HepG2 (cell line): ENCODE data around the gene LRRC45. TPM values are rescaled to one million over a fixed set of nuclear protein-coding genes. Genes with fewer than 3 reads are reported as not detected.

Source experiments
- BCL3 ChIP-seq: sonication (generic); formaldehyde crosslinking; IDR thresholded peaks from 2 replicates; pipeline ENCODE4 v1.5.1; 2020; ENCODE audit warnings: mild to moderate bottlenecking, missing genetic modification reagents, moderate library complexity
- BCLAF1 ChIP-seq: fragments of 450-650 bp; IDR thresholded peaks from 2 replicates; pipeline ENCODE4 v1.6.1; 2017; ENCODE audit warnings: mild to moderate bottlenecking
- CBX5 ChIP-seq: sonication (generic); formaldehyde crosslinking; IDR thresholded peaks from 2 replicates; pipeline ENCODE4 v1.4.0; 2020; ENCODE audit warnings: missing genetic modification reagents, borderline replicate concordance
- FUBP1 ChIP-seq: sonication (generic); formaldehyde crosslinking; IDR thresholded peaks from 2 replicates; pipeline ENCODE4 v1.5.1; 2020; ENCODE audit warnings: missing genetic modification reagents, mild to moderate bottlenecking, borderline replicate concordance
- GMEB2 ChIP-seq: IDR thresholded peaks from 2 replicates; pipeline ENCODE4 v1.6.1; 2016; ENCODE audit warnings: missing biosample characterization, missing genetic modification reagents, low read depth
- HIVEP1 ChIP-seq: sonication (generic); formaldehyde crosslinking; IDR thresholded peaks from 2 replicates; pipeline ENCODE4 v1.4.0; 2020; ENCODE audit warnings: mild to moderate bottlenecking, missing genetic modification reagents
- MED8 ChIP-seq: sonication (generic); formaldehyde crosslinking; IDR thresholded peaks from 2 replicates; pipeline ENCODE4 v1.8.1; 2023; ENCODE audit warnings: mild to moderate bottlenecking, missing genetic modification reagents; ENCODE audit not compliant: insufficient replicate concordance
- SYNCRIP ChIP-seq: fragments of 200-400 bp; formaldehyde crosslinking; IDR thresholded peaks from 2 replicates; pipeline ENCODE4 v1.6.1; 2018; ENCODE audit warnings: mild to moderate bottlenecking, low read depth, low read length; ENCODE audit not compliant: insufficient read depth
- TFDP1 ChIP-seq: IDR thresholded peaks from 2 replicates; pipeline ENCODE4 v1.6.1; 2016; ENCODE audit warnings: missing compliant biosample characterization, missing genetic modification reagents, borderline replicate concordance
- ZBTB26 ChIP-seq: IDR thresholded peaks from 2 replicates; pipeline ENCODE4 v1.6.1; 2016; ENCODE audit warnings: missing compliant biosample characterization, missing genetic modification reagents, borderline replicate concordance
- ZBTB34 ChIP-seq: sonication (generic); formaldehyde crosslinking; IDR thresholded peaks from 2 replicates; pipeline ENCODE4 v1.8.0; 2022; ENCODE audit warnings: mild to moderate bottlenecking, missing genetic modification reagents
- ZBTB42 ChIP-seq: sonication (generic); formaldehyde crosslinking; IDR thresholded peaks from 2 replicates; pipeline ENCODE4 v1.5.0; 2020; ENCODE audit warnings: mild to moderate bottlenecking, missing genetic modification reagents
- ZNF564 ChIP-seq: sonication (generic); formaldehyde crosslinking; IDR thresholded peaks from 2 replicates; pipeline ENCODE4 v1.8.1; 2023; ENCODE audit warnings: mild to moderate bottlenecking, missing genetic modification reagents
- ZNF784 ChIP-seq: sonication (generic); formaldehyde crosslinking; IDR thresholded peaks from 2 replicates; pipeline ENCODE4 v1.5.1; 2020; ENCODE audit warnings: missing genetic modification reagents, mild to moderate bottlenecking, borderline replicate concordance
- polyA plus RNA-seq, 8 experiments: library from polyadenylated mRNA; depleted of rRNA in 3 of 8; stranded (reverse) in 7 of 8; unstranded in 1 of 8; fragments of >200 nt; fragmentation: Illumina TruSeq in 4 of 8; extraction: Trizol in 4 of 8; gene quantifications; 2 replicates each; pipeline versions ENCODE4 v1.2.1 to v1.2.3, GENCODE V29; 2011 to 2016; ENCODE audit warnings: low read depth in 4 of 8, missing spikeins in 1 of 8, mixed read lengths in 1 of 8; ENCODE audit not compliant: insufficient read depth in 1 of 8
- total RNA-seq, 5 experiments: library from RNA; depleted of rRNA; stranded (reverse); fragments of >200 nt; fragmentation: Illumina TruSeq; extraction: Trizol; gene quantifications; 2 replicates each; pipeline ENCODE4 v1.2.3, GENCODE V29; 2016; ENCODE audit warnings: low read depth in 1 of 5

The LRRC45 gene
- total and polyA plus RNA-seq, 2 of the 13 experiments (the other 11 are each of a cell fraction or from before 2014, with no cell fraction given): 11.6 to 48.1 TPM

GRCh38 chr17:81995463-81996231, 27.5 kb upstream of the LRRC45 start (continued):
- TF ChIP-seq BCLAF1 (no peak), BCL3 (CRISPR knock-in tag) (peak; percentile 81), ZNF784 (peak; percentile 97), SYNCRIP (no peak), TFDP1 (CRISPR knock-in tag) (peak; percentile 48), ZBTB42 (CRISPR knock-in tag) (0 out of 2 replicates have a peak, but pooled peaks have one; percentile 31), HIVEP1 (CRISPR knock-in tag) (peak; percentile 59), MED8 (peak; percentile 81), GMEB2 (CRISPR knock-in tag) (peak; percentile 26; the same call in 1 of the 2 replicates), ZNF564 (no peak), ZBTB34 (peak; percentile 13; the same call in 1 of the 2 replicates), ZBTB26 (CRISPR knock-in tag) (peak; percentile 19; the same call in 1 of the 2 replicates), CBX5 (peak; percentile 83; the same call in 1 of the 2 replicates), FUBP1 (CRISPR knock-in tag) (peak; percentile 70; the same call in 1 of the 2 replicates)
